Fibroblast of the conjunctiva (primary cell): ENCODE results near the gene MRPS18B.

Experiments used
- DNase-seq: peaks from one replicate; pipeline ENCODE4 v3.0.0-alpha.2; 2010; ENCODE audit warnings: low read depth

Gene MRPS18B

GRCh38 chr6:30617565-30618269 lies at the start of gene MRPS18B:
Gene MRPS18B (plus strand): TSS chr6:30617840. CDS start chr6:30617866, 26 bp downstream.
- peak; percentile 98 for DNase-seq

GRCh38 chr6:30568245-30568644 lies 49.4 kb upstream of the MRPS18B start:
- no peak for DNase-seq

GRCh38 chr6:30570263-30570662 lies 47.4 kb upstream of the MRPS18B start:
- no peak for DNase-seq

- DNase-seq, result no peak
Observed at GRCh38 chr6:30570740-30571074, 46.9 kb upstream of the MRPS18B start.

GRCh38 chr6:30571075-30571761 lies 46.4 kb upstream of the MRPS18B start, which contains the start of gene ABCF1:
Gene ABCF1 (plus strand): TSS chr6:30571442. CDS start chr6:30571488, 46 bp downstream.
- peak; percentile 95 for DNase-seq

GRCh38 chr6:30571762-30572082 lies 45.9 kb upstream of the MRPS18B start:
- DNase-seq, result no peak

- no peak for DNase-seq
Observed at GRCh38 chr6:30572148-30572547, 45.5 kb upstream of the MRPS18B start.

GRCh38 chr6:30573113-30573512 lies 44.5 kb upstream of the MRPS18B start:
- no peak for DNase-seq

- no peak for DNase-seq
Observed at GRCh38 chr6:30578051-30578450, 39.6 kb upstream of the MRPS18B start.

GRCh38 chr6:30583921-30584320 lies 33.7 kb upstream of the MRPS18B start:
- DNase-seq, result no peak

GRCh38 chr6:30589754-30590358 lies 27.8 kb upstream of the MRPS18B start:
- DNase-seq, result no peak

GRCh38 chr6:30590509-30590908 lies 27.1 kb upstream of the MRPS18B start:
- no peak for DNase-seq

- DNase-seq, result no peak
Observed at GRCh38 chr6:30591008-30591407, 26.6 kb upstream of the MRPS18B start.

- no peak for DNase-seq
Observed at GRCh38 chr6:30592287-30592686, 25.4 kb upstream of the MRPS18B start.

GRCh38 chr6:30597315-30598144 lies 20.1 kb upstream of the MRPS18B start:
- peak; percentile 63 for DNase-seq

- DNase-seq, result no peak
Observed at GRCh38 chr6:30598912-30599624, 18.6 kb upstream of the MRPS18B start.

GRCh38 chr6:30599625-30600324 lies 17.9 kb upstream of the MRPS18B start:
- no peak for DNase-seq

GRCh38 chr6:30600451-30600961 lies 17.1 kb upstream of the MRPS18B start:
- no peak for DNase-seq

- no peak for DNase-seq
Observed at GRCh38 chr6:30601436-30601814, 16.2 kb upstream of the MRPS18B start.

GRCh38 chr6:30601815-30602641 lies 15.6 kb upstream of the MRPS18B start:
- no peak for DNase-seq
